ENCODE results near the gene ARID4B.
A peak's percentile ranks its signal among the peaks of the same experiment; 100 is the strongest.

Gene ARID4B

DNA sequence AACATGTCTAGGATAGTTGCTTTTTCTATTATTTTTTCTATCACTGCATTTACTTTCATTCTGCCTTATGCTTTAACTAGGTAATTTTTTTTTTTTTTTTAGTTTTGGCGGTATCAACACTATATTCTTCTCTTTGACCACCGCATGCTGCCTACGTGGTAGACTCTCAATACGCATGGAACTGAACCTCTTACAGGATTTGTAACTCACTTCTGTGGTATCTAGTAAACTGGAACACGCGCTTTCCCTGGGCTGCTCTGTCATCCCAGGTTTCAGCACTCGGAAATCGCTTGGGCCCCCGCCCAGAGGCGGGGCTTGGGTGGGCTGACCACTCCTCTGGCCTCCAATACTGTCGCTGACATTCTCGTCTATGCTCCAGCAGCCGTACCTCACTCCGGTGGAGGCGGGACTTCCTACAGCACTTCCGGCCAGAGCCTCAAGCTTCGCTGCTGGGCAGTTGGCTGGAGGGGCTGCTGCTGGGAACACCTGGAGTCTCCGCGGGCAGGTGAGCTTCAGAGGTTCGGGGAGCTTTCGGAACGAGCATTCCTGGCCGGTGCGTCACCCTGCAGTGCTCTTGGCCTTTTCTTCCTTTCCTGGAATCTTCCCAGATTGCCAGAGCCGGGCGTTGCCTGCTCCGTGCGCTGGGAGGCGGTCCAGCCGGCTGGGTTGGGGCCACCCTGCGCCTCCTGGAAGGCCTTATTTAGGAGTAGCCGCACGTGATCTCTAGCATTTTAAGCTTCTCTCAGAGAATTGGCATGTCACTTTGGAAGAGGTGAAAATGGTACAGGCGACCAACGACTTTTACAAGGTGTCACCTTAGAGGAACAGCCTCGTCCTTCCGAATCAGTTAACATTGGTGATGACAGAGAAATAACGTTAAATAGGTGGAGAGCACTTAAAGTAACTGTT, 39.3 kb upstream of the ARID4B start, which contains the start of gene TBCE:
Gene TBCE, plus strand, starts transcription at position 428 of the 909 bp plus-strand sequence. CDS start 12,623 bp downstream, outside the sequence.
- Histone ChIP-seq H3K4me3 (ENCODE audit: low read depth, low read length) (peak within 1 kb of the TSS; percentile 90), H3K4me1 (ENCODE audit: control insufficient read depth, insufficient read depth, low read length) (0 out of 2 replicates have a peak, but pooled peaks cover 4% of the 10 kb centered on the region), H3K36me3 (ENCODE audit: control insufficient read depth in 2 of 2, insufficient read depth in 1 of 2, low read length in 2 of 2) (peaks cover 5 to 9% of the 10 kb centered on the region in 2 experiments; a peak in 2 of 3 replicates), H3K27ac (ENCODE audit: extremely low read depth, low read depth, low read length) (peak within 1 kb of the TSS; percentile 74), H3K9me3 (ENCODE audit: control insufficient read depth, insufficient read depth, low read depth, low read length) (no peaks in the 10 kb centered on the region)
- ChIA-PET POLR2A (interaction anchor here (0.6 to 1.8 kb wide), 19 partner anchors 9 to 214 kb away, joined by 3 to 13 read pairs (median 5); partner anchors contain the start of genes ARID4B, B3GALNT2, GGPS1 and RBM34), CTCF (interaction anchor here (0.5 to 1.9 kb wide), 5 partner anchors 11 to 581 kb away, joined by 3 to 14 read pairs (median 3); no protein-coding TSS in a partner anchor)
- TF ChIP-seq GLIS1 (tag by site-specific recombination; IDR thresholded peaks at IDR 0.05) (peak; percentile 55; the same call in 1 of the 2 replicates), ZBTB20 (tag by site-specific recombination; IDR thresholded peaks at IDR 0.05) (0 out of 2 replicates have a peak, but pooled peaks have one; percentile 26), ZNF600 (tag by site-specific recombination; IDR thresholded peaks at IDR 0.05) (peak; percentile 83), GFI1B (tag by site-specific recombination; IDR thresholded peaks at IDR 0.05) (no peak; the same call in 1 of the 2 replicates), ZNF544 (tag by site-specific recombination; IDR thresholded peaks at IDR 0.05) (no peak), OVOL3 (tag by site-specific recombination; IDR thresholded peaks at IDR 0.05) (0 out of 2 replicates have a peak, but pooled peaks have one; percentile 44), ZFP37 (tag by site-specific recombination; IDR thresholded peaks at IDR 0.05) (0 out of 2 replicates have a peak, but pooled peaks have one; percentile 54), FEZF1 (tag by site-specific recombination; IDR thresholded peaks at IDR 0.05) (peak; percentile 48), ZNF560 (tag by site-specific recombination; IDR thresholded peaks at IDR 0.05; ENCODE audit: borderline replicate concordance) (no peak), ZNF629 (tag by site-specific recombination; IDR thresholded peaks at IDR 0.05) (peak; percentile 81), PRDM1 (tag by site-specific recombination; IDR thresholded peaks at IDR 0.05) (peak; percentile 87), ZBTB7A (tag by site-specific recombination; IDR thresholded peaks at IDR 0.05; ENCODE audit: low read depth) (peak; percentile 4; the same call in 1 of the 2 replicates), KLF8 (tag by site-specific recombination; IDR thresholded peaks at IDR 0.05) (peak; percentile 89), ZNF24 (tag by site-specific recombination; IDR thresholded peaks at IDR 0.05) (peak; percentile 21), ZNF350 (tag by site-specific recombination; IDR thresholded peaks at IDR 0.05) (no peak), TCF7L2 (IDR thresholded peaks at IDR 0.05; ENCODE audit: borderline replicate concordance, low read depth, low read length) (no peak), ZNF777 (tag by site-specific recombination; IDR thresholded peaks at IDR 0.05; ENCODE audit: borderline replicate concordance) (no peak)
- TF ChIP-seq, protein P1, sequence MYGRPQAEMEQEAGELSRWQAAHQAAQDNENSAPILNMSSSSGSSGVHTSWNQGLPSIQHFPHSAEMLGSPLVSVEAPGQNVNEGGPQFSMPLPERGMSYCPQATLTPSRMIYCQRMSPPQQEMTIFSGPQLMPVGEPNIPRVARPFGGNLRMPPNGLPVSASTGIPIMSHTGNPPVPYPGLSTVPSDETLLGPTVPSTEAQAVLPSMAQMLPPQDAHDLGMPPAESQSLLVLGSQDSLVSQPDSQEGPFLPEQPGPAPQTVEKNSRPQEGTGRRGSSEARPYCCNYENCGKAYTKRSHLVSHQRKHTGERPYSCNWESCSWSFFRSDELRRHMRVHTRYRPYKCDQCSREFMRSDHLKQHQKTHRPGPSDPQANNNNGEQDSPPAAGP (tag by site-specific recombination; IDR thresholded peaks at IDR 0.05), result peak; percentile 65; the same call in 1 of the 2 replicates
- TF ChIP-seq, protein P2, sequence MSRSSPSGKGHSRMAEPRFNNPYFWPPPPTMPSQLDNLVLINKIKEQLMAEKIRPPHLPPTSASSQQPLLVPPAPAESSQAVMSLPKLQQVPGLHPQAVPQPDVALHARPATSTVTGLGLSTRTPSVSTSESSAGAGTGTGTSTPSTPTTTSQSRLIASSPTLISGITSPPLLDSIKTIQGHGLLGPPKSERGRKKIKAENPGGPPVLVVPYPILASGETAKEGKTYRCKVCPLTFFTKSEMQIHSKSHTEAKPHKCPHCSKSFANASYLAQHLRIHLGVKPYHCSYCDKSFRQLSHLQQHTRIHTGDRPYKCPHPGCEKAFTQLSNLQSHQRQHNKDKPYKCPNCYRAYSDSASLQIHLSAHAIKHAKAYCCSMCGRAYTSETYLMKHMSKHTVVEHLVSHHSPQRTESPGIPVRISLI (tag by site-specific recombination; IDR thresholded peaks at IDR 0.05), result peak; percentile 94
- TF ChIP-seq, protein P3, sequence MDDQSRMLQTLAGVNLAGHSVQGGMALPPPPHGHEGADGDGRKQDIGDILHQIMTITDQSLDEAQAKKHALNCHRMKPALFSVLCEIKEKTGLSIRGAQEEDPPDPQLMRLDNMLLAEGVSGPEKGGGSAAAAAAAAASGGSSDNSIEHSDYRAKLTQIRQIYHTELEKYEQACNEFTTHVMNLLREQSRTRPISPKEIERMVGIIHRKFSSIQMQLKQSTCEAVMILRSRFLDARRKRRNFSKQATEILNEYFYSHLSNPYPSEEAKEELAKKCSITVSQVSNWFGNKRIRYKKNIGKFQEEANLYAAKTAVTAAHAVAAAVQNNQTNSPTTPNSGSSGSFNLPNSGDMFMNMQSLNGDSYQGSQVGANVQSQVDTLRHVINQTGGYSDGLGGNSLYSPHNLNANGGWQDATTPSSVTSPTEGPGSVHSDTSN (CRISPR knock-in tag; IDR thresholded peaks at IDR 0.05), result no peak; the same call in 1 of the 2 replicates
- TF ChIP-seq, protein P4, sequence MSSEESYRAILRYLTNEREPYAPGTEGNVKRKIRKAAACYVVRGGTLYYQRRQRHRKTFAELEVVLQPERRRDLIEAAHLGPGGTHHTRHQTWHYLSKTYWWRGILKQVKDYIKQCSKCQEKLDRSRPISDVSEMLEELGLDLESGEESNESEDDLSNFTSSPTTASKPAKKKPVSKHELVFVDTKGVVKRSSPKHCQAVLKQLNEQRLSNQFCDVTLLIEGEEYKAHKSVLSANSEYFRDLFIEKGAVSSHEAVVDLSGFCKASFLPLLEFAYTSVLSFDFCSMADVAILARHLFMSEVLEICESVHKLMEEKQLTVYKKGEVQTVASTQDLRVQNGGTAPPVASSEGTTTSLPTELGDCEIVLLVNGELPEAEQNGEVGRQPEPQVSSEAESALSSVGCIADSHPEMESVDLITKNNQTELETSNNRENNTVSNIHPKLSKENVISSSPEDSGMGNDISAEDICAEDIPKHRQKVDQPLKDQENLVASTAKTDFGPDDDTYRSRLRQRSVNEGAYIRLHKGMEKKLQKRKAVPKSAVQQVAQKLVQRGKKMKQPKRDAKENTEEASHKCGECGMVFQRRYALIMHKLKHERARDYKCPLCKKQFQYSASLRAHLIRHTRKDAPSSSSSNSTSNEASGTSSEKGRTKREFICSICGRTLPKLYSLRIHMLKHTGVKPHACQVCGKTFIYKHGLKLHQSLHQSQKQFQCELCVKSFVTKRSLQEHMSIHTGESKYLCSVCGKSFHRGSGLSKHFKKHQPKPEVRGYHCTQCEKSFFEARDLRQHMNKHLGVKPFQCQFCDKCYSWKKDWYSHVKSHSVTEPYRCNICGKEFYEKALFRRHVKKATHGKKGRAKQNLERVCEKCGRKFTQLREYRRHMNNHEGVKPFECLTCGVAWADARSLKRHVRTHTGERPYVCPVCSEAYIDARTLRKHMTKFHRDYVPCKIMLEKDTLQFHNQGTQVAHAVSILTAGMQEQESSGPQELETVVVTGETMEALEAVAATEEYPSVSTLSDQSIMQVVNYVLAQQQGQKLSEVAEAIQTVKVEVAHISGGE (tag by site-specific recombination; conservative IDR thresholded peaks at IDR 0.05; ENCODE audit: low read depth), result peak; percentile 66
- TF ChIP-seq, protein P5, sequence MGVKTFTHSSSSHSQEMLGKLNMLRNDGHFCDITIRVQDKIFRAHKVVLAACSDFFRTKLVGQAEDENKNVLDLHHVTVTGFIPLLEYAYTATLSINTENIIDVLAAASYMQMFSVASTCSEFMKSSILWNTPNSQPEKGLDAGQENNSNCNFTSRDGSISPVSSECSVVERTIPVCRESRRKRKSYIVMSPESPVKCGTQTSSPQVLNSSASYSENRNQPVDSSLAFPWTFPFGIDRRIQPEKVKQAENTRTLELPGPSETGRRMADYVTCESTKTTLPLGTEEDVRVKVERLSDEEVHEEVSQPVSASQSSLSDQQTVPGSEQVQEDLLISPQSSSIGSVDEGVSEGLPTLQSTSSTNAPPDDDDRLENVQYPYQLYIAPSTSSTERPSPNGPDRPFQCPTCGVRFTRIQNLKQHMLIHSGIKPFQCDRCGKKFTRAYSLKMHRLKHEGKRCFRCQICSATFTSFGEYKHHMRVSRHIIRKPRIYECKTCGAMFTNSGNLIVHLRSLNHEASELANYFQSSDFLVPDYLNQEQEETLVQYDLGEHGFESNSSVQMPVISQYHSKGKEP (tag by site-specific recombination; IDR thresholded peaks at IDR 0.05), result no peak
- TF ChIP-seq, protein P6, sequence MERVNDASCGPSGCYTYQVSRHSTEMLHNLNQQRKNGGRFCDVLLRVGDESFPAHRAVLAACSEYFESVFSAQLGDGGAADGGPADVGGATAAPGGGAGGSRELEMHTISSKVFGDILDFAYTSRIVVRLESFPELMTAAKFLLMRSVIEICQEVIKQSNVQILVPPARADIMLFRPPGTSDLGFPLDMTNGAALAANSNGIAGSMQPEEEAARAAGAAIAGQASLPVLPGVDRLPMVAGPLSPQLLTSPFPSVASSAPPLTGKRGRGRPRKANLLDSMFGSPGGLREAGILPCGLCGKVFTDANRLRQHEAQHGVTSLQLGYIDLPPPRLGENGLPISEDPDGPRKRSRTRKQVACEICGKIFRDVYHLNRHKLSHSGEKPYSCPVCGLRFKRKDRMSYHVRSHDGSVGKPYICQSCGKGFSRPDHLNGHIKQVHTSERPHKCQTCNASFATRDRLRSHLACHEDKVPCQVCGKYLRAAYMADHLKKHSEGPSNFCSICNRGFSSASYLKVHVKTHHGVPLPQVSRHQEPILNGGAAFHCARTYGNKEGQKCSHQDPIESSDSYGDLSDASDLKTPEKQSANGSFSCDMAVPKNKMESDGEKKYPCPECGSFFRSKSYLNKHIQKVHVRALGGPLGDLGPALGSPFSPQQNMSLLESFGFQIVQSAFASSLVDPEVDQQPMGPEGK (tag by site-specific recombination; IDR thresholded peaks at IDR 0.05), result peak; percentile 92
